Measurements from ENCODE around the gene ZFYVE26.

GRCh38 chr14:67717048-67717447 lies 99.3 kb downstream of the ZFYVE26 start:
- TF ChIP-seq, protein P1, sequence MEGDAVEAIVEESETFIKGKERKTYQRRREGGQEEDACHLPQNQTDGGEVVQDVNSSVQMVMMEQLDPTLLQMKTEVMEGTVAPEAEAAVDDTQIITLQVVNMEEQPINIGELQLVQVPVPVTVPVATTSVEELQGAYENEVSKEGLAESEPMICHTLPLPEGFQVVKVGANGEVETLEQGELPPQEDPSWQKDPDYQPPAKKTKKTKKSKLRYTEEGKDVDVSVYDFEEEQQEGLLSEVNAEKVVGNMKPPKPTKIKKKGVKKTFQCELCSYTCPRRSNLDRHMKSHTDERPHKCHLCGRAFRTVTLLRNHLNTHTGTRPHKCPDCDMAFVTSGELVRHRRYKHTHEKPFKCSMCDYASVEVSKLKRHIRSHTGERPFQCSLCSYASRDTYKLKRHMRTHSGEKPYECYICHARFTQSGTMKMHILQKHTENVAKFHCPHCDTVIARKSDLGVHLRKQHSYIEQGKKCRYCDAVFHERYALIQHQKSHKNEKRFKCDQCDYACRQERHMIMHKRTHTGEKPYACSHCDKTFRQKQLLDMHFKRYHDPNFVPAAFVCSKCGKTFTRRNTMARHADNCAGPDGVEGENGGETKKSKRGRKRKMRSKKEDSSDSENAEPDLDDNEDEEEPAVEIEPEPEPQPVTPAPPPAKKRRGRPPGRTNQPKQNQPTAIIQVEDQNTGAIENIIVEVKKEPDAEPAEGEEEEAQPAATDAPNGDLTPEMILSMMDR (IDR thresholded peaks at IDR 0.05 in 2 of 3, conservative IDR thresholded peaks at IDR 0.05 in 1 of 3; ENCODE audit: borderline replicate concordance in 1 of 3, insufficient read depth in 1 of 3, low read depth in 2 of 3, low read length in 2 of 3): no peak
- no peak for TF ChIP-seq ZBTB33 (IDR thresholded peaks at IDR 0.05; ENCODE audit: extremely low read depth, insufficient replicate concordance, low read length)
- no peak for TF ChIP-seq POLR2A (IDR thresholded peaks at IDR 0.05; ENCODE audit: borderline replicate concordance, extremely low read depth, insufficient read depth, insufficient read length)
- no peak for TF ChIP-seq CEBPB (IDR thresholded peaks at IDR 0.05; ENCODE audit: low read depth)
- no peak for TF ChIP-seq ZNF274 (IDR thresholded peaks at IDR 0.05; ENCODE audit: low read depth, low read length)
- no peak for TF ChIP-seq RAD21 (IDR thresholded peaks at IDR 0.05; ENCODE audit: low read depth)
